IMR-90 (cell line): ENCODE results near the gene ZNF519. TPM values are rescaled to one million over a fixed set of nuclear protein-coding genes. Genes with fewer than 3 reads are reported as not detected.

Experiments
- ATAC-seq: fragments of 200-7000 bp; cut with Tn5 transposase; 2 replicates; pipeline ENCODE4 v1.9.1; 2020; ENCODE audit warnings: low read depth, mild to moderate bottlenecking, moderate library complexity
- BruUV-seq: library from RNA; stranded (reverse); fragments of 400-500 nt; replicated peaks from 2 replicates; lab custom pipeline; 2021; lab: Mats Ljungman, UMichigan
- CTCF ChIA-PET: fragments of 300-600 bp; formaldehyde crosslinking; extraction: SDS; loops from one replicate; lab custom pipeline; 2021; ENCODE audit warnings: antibody characterized with exemption; lab: Yijun Ruan, JAX
- POLR2A ChIA-PET: fragments of 300-600 bp; sonication (Branson Sonifier 250); formaldehyde crosslinking; loops from one replicate; lab custom pipeline; 2022; ENCODE audit warnings: antibody characterized with exemption; ENCODE audit not compliant: unreplicated experiment; lab: Charles Lee
- DNase-seq: peaks from one replicate; pipeline ENCODE4 v3.0.0; 2013
- H2AFZ ChIP-seq: replicated peaks from 2 replicates; pipeline ENCODE3; 2013; ENCODE audit warnings: low read length, mild to moderate bottlenecking; ENCODE audit not compliant: poor library complexity
- H2AK5ac ChIP-seq: 2 replicates; pipeline ENCODE4 v1.6.1; 2013; ENCODE audit warnings: low read depth, low read length, inconsistent platforms
- H2AK9ac ChIP-seq: replicated peaks from 2 replicates; pipeline ENCODE3; 2013; ENCODE audit warnings: mild to moderate bottlenecking, low read depth, low read length, moderate library complexity; ENCODE audit not compliant: poor library complexity
- H2BK120ac ChIP-seq: 2 replicates; pipeline ENCODE4 v1.6.1; 2013; ENCODE audit warnings: low read depth, low read length, inconsistent platforms
- H2BK15ac ChIP-seq: 3 replicates; pipeline ENCODE4 v1.6.1; 2013; ENCODE audit warnings: low read depth, low read length, inconsistent platforms
- H2BK20ac ChIP-seq: 2 replicates; pipeline ENCODE4 v1.6.1; 2013; ENCODE audit warnings: low read depth, mild to moderate bottlenecking, inconsistent platforms, low read length, moderate library complexity
- H2BK5ac ChIP-seq: 2 replicates; pipeline ENCODE4 v1.6.1; 2013; ENCODE audit warnings: mild to moderate bottlenecking, low read depth, low read length, inconsistent platforms; ENCODE audit not compliant: poor library complexity, severe bottlenecking
- H3K14ac ChIP-seq: replicated peaks from 2 replicates; pipeline ENCODE4 v1.6.1; 2013; ENCODE audit warnings: low read depth, low read length, inconsistent platforms
- H3K18ac ChIP-seq: 2 replicates; pipeline ENCODE4 v1.6.1; 2013; ENCODE audit warnings: low read depth, low read length, control low read depth
- H3K23ac ChIP-seq: 2 replicates; pipeline ENCODE4 v1.6.1; 2013; ENCODE audit warnings: low read depth, low read length, inconsistent platforms
- H3K27ac ChIP-seq: 2 replicates; pipeline ENCODE4 v1.5.1; 2013; ENCODE audit warnings: mild to moderate bottlenecking, control low read depth, low read length; ENCODE audit not compliant: insufficient read depth
- H3K27me3 ChIP-seq: 2 replicates; pipeline ENCODE4 v1.6.1; 2013; ENCODE audit warnings: low read length; ENCODE audit not compliant: control insufficient read depth, insufficient read depth
- H3K36me3 ChIP-seq: 2 replicates; pipeline ENCODE4 v1.6.1; 2013; ENCODE audit warnings: low read length, mixed read lengths; ENCODE audit not compliant: control insufficient read depth, insufficient read depth
- H3K4ac ChIP-seq: 2 replicates; pipeline ENCODE4 v1.6.1; 2013; ENCODE audit warnings: low read depth, low read length, inconsistent platforms
- H3K4me1 ChIP-seq: 2 replicates; pipeline ENCODE4 v1.6.1; 2013; ENCODE audit warnings: low read length, mixed read lengths; ENCODE audit not compliant: control insufficient read depth, insufficient read depth
- H3K4me2 ChIP-seq: 2 replicates; pipeline ENCODE4 v1.6.1; 2013; ENCODE audit warnings: low read depth, mild to moderate bottlenecking, control low read depth, low read length, moderate library complexity
- H3K4me3 ChIP-seq: 2 replicates; pipeline ENCODE4 v1.5.1; 2013; ENCODE audit warnings: low read depth, mild to moderate bottlenecking, control low read depth, low read length, moderate library complexity; ENCODE audit not compliant: insufficient read depth
- H3K56ac ChIP-seq: 2 replicates; pipeline ENCODE4 v1.6.1; 2013; ENCODE audit warnings: low read length, inconsistent platforms; ENCODE audit not compliant: insufficient read depth; ENCODE audit errors: extremely low read depth
- H3K79me1 ChIP-seq, 2 experiments: 2 replicates each; pipeline ENCODE4 v1.6.1; 2013; ENCODE audit warnings: low read length in 2 of 2, inconsistent platforms in 1 of 2, low read depth in 1 of 2
- H3K9ac ChIP-seq: 2 replicates; pipeline ENCODE4 v1.6.1; 2013; ENCODE audit warnings: low read depth, low read length, control low read depth
- H3K9me1 ChIP-seq: 2 replicates; pipeline ENCODE4 v1.6.1; 2013; ENCODE audit warnings: low read length, inconsistent platforms; ENCODE audit not compliant: insufficient read depth
- H3K9me3 ChIP-seq: 2 replicates; pipeline ENCODE4 v1.6.1; 2013; ENCODE audit warnings: low read length; ENCODE audit not compliant: control insufficient read depth, insufficient read depth
- H4K20me1 ChIP-seq: 2 replicates; pipeline ENCODE4 v1.6.1; 2013; ENCODE audit warnings: low read length, inconsistent platforms; ENCODE audit not compliant: insufficient read depth
- H4K5ac ChIP-seq: 2 replicates; pipeline ENCODE4 v1.6.1; 2013; ENCODE audit warnings: mild to moderate bottlenecking, low read depth, low read length, control low read depth
- H4K8ac ChIP-seq, 2 experiments: 2 replicates each; pipeline ENCODE4 v1.6.1; 2013; ENCODE audit warnings: low read depth in 2 of 2, low read length in 2 of 2, control low read depth in 1 of 2, inconsistent platforms in 1 of 2
- H4K91ac ChIP-seq: 2 replicates; pipeline ENCODE4 v1.6.1; 2013; ENCODE audit warnings: low read depth, low read length, inconsistent platforms; ENCODE audit not compliant: insufficient read depth
- MAFK ChIP-seq: IDR thresholded peaks from 2 replicates; pipeline ENCODE4 v1.6.1; 2012; ENCODE audit warnings: low read depth, low read length, improper control_type of control experiment
- WGBS, 2 experiments: methylation state at CpG; one replicate each; pipeline versions ENCODE4 v1.1.5 to v1.1.7; 2013; ENCODE audit warnings: missing lambda C conversion rate in 2 of 2; ENCODE audit not compliant: insufficient read length in 1 of 2; ENCODE audit errors: extremely low coverage in 2 of 2; 5-methylcytosine and 5-hydroxymethylcytosine counted together
- dilution Hi-C: fragments of 300-500 bp; cut with HindIII; formaldehyde crosslinking; loops from one replicate; pipeline ENCODE4 v1.14.3; 2018; ENCODE audit warnings: low sequenced_read_pairs; ENCODE audit not compliant: unreplicated experiment
- in situ Hi-C: fragments of 300-500 bp; cut with MboI; formaldehyde crosslinking; loops from 3 replicates; pipeline ENCODE4 v1.14.3; 2019; ENCODE audit warnings: low sequenced_read_pairs, inconsistent platforms, mixed read lengths
- intact Hi-C: fragments of 100-400 bp; cut with micrococcal nuclease; formaldehyde crosslinking; loops from 2 replicates; pipeline ENCODE4 v1.10.0; 2022
- polyA plus RNA-seq, 3 experiments: library from polyadenylated mRNA; depleted of rRNA; stranded (reverse); fragments of >200 nt; gene quantifications; 2 replicates each; pipeline ENCODE4 v1.2.3, GENCODE V29; 2012; ENCODE audit warnings: low replicate concordance in 1 of 3
- total RNA-seq: library from RNA; depleted of rRNA; stranded (reverse); fragments of >200 nt; gene quantifications from 2 replicates; pipeline ENCODE4 v1.2.3, GENCODE V29; 2012
- TF ChIP-seq, protein P1 (sequence below): fragments of 150-350 bp; IDR thresholded peaks from 2 replicates; pipeline ENCODE4 v1.6.1; 2017; ENCODE audit warnings: mild to moderate bottlenecking, antibody characterized with exemption, low read length, low read depth

Gene ZNF519
- total and polyA plus RNA-seq, 2 of the 4 experiments (the other 2 are of a cell fraction) = 2.3 to 4.7 TPM

DNA sequence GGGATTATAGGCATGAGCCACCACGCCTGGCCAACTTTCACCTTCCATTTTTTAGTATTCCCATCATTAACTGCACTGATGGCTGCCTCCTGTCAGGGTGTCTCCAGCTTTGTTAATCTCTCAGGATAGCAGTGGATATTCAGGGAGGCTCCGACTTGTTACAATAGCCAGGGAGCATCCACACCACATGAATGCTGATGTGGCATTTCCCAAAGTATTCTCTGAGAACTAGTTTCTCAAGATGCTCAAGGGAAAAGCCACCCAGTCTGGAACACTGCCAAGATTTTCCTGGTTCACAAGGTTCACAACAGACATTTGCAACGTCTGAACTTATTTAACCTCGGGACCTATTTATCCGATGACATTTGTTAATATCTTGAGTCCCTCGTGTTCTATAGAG, 33.8 kb downstream of the ZNF519 start:
- intact Hi-C loops = no loop called here

More for the DNA sequence above, 33.8 kb downstream of the ZNF519 start:
- no peak overlapping the region for H4K8ac ChIP-seq
- no peaks in the 10 kb centered on the region for H3K27me3 ChIP-seq
- no peak overlapping the region for H2BK20ac ChIP-seq
- TF ChIP-seq, protein P1, sequence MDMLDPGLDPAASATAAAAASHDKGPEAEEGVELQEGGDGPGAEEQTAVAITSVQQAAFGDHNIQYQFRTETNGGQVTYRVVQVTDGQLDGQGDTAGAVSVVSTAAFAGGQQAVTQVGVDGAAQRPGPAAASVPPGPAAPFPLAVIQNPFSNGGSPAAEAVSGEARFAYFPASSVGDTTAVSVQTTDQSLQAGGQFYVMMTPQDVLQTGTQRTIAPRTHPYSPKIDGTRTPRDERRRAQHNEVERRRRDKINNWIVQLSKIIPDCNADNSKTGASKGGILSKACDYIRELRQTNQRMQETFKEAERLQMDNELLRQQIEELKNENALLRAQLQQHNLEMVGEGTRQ = no peak
- TF ChIP-seq MAFK = peak; percentile 57
- H2AK9ac ChIP-seq = no peak overlapping the region
- no peak overlapping the region for H4K91ac ChIP-seq
- H2AK5ac ChIP-seq = no peak overlapping the region
- POLR2A ChIA-PET = no interaction called here
- no peak for DNase-seq
- H2BK120ac ChIP-seq = no peak overlapping the region
- H3K36me3 ChIP-seq = 0 out of 2 replicates have a peak, but pooled peaks cover 2% of the 10 kb centered on the region
- no peak overlapping the region for H3K4ac ChIP-seq
- H3K4me2 ChIP-seq = no peak overlapping the region
- no peak overlapping the region for H3K18ac ChIP-seq
- H2AFZ ChIP-seq = no peak overlapping the region
- H4K5ac ChIP-seq = no peak overlapping the region
- no peak overlapping the region for H3K9ac ChIP-seq
- no peaks in the 10 kb centered on the region for H3K9me1 ChIP-seq
- CTCF ChIA-PET = no interaction called here
- H3K56ac ChIP-seq = no peak overlapping the region
- no peak for ATAC-seq
- no peak overlapping the region for H2BK5ac ChIP-seq
- no peaks in the 10 kb centered on the region for H3K4me1 ChIP-seq
- H4K20me1 ChIP-seq = no peaks in the 10 kb centered on the region
- no TSS peak for BruUV-seq
- dilution Hi-C loops = no loop called here
- no peak overlapping the region for H2BK15ac ChIP-seq
- 100% methylated on average over 1 of the region's 6 CpGs; no CpG with 5 or more reads in 1 of the 2 experiments for WGBS, 2 experiments
- H3K79me1 ChIP-seq = no peaks in the 10 kb centered on the region
- in situ Hi-C loops = no loop called here
- H3K4me3 ChIP-seq = no peak overlapping the region
- no peak overlapping the region for H3K27ac ChIP-seq
- H3K14ac ChIP-seq = no peak overlapping the region
- H3K23ac ChIP-seq = no peak overlapping the region
- H3K9me3 ChIP-seq = no peaks in the 10 kb centered on the region
